Dendritic cell treated with granulocyte-macrophage colony-stimulating factor and Interleukin-4, amounts not matched to agents 40 ng/mL and 50 ng/mL, for 4 days (primary cell): Measurements from ENCODE around the gene MYLK.
"Not testable (repeated sequence)": the region's sequence is repeated elsewhere in the genome, so short reads cannot be mapped to it uniquely, and the experiment has no call there.

Experiments
- H3K27ac Mint-ChIP-seq: one replicate; pipeline ENCODE4 v1.8.0; 2022; ENCODE audit warnings: mild to moderate bottlenecking, mixed read lengths
- H3K27me3 Mint-ChIP-seq: one replicate; pipeline ENCODE4 v1.8.0; 2022; ENCODE audit warnings: mild to moderate bottlenecking, mixed read lengths
- H3K36me3 Mint-ChIP-seq: one replicate; pipeline ENCODE4 v1.8.0; 2022; ENCODE audit warnings: low read depth, mixed read lengths
- H3K4me1 Mint-ChIP-seq: one replicate; pipeline ENCODE4 v1.8.0; 2022; ENCODE audit warnings: low read depth, mixed read lengths
- H3K4me3 Mint-ChIP-seq: one replicate; pipeline ENCODE4 v1.8.0; 2022; ENCODE audit warnings: mild to moderate bottlenecking, moderate library complexity, mixed read lengths
- H3K9me3 Mint-ChIP-seq: one replicate; pipeline ENCODE4 v1.8.0; 2022; ENCODE audit warnings: mixed read lengths
- intact Hi-C: fragments of 100-400 bp; cut with micrococcal nuclease; formaldehyde crosslinking; loops from one replicate; pipeline ENCODE4 v1.15.0; 2022

The MYLK gene

DNA sequence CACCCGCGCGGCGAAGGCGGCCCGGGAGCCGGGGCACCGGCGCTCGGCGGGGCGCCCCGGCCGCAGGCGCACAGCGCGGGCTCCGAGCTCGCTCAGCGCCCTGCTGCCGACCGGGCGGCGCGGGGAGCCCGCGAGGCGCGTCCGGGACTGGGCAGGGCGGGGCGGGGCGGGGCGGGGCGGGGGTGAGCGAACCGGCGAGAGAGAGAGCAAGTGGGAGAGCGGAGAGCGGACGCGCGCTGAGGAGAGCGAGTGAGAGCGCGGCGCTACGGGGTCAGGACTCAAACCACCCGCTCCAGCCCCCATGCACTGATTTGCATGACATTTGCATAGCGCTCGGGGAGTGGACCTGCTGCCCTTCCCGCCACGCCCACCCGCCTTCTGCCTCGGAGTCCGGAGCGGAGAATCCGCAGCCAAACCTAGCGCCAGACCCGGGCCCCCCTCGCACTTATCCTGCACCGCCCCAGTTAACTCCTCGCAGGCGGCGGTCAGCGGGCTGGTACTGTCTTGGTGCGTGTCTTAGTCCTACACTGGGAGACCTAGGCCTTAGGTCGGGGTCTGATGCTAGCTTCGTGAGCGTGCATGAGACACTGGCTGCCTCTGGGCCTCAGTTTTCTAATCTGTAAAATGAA lies at the start of gene MYLK:
Gene MYLK, minus strand, starts transcription at position 130 of the 629 bp plus-strand sequence. CDS start 90,491 bp downstream, outside the sequence.
- no peaks in the 10 kb centered on the region for H3K36me3 Mint-ChIP-seq
- H3K4me3 Mint-ChIP-seq = peak within 1 kb of the TSS; percentile 57
- H3K4me1 Mint-ChIP-seq = peaks cover 22% of the 10 kb centered on the region
- intact Hi-C loops = no loop called here
- H3K27ac Mint-ChIP-seq = no peak within 1 kb of the TSS
- peaks cover 44% of the 10 kb centered on the region for H3K27me3 Mint-ChIP-seq
- H3K9me3 Mint-ChIP-seq = no peaks in the 10 kb centered on the region

DNA sequence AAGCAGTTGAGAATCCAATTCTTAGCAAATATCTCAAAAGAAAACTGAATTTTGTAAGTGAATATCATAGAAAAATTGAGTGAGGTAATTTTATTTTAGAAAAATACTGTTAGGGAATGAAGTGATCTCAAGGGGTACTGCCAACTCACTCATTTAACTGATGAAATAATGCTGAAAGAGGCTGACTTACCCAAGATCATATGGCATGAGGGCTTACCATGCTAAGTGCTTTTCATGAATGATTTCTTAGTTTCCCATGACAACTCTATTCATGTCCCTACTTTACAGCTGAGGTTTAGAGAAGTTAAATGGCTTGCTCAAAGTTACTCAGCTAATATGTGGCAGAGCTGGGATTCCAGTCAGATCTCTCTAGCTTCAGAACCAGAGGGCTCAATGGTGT lies 46.3 kb upstream of the MYLK start:
- Mint-ChIP-seq H3K4me1 (no peaks in the 10 kb centered on the region), H3K36me3 (peaks cover 29% of the 10 kb centered on the region), H3K27ac (no peak overlapping the region), H3K27me3 (no peaks in the 10 kb centered on the region), H3K4me3 (no peak overlapping the region), H3K9me3 (no peaks in the 10 kb centered on the region)
- intact Hi-C loops = no loop called here

- H3K27ac Mint-ChIP-seq = no peak overlapping the region
- H3K9me3 Mint-ChIP-seq = peaks cover 4% of the 10 kb centered on the region
- no peaks in the 10 kb centered on the region for H3K4me1 Mint-ChIP-seq
- H3K4me3 Mint-ChIP-seq = no peak overlapping the region
- intact Hi-C loops = no loop called here
- peaks cover 38% of the 10 kb centered on the region for H3K36me3 Mint-ChIP-seq
- no peaks in the 10 kb centered on the region for H3K27me3 Mint-ChIP-seq
Measured at GRCh38 chr3:123929325-123929724, 45.2 kb upstream of the MYLK start.

GRCh38 chr3:123926396-123926795 lies 42.3 kb upstream of the MYLK start:
- H3K4me1 Mint-ChIP-seq = no peaks in the 10 kb centered on the region

DNA sequence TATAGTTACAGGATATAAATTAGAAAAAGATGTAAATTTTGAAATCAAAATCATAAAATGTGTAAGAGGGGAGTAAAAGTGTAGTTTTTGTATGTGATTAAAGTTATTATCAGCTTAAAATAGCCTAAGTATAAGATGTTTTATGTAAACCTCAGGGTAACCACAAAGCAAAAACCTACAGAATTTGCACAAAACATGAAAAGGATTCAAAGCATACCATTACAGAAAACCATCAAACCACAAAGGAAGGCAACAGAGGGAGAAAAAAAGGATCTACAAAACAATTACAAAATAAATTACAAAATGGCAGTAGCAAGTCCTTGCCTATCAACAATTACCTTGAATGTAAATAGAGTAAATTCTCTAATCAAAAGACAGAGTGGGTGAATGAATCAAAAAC lies 36.7 kb upstream of the MYLK start:
- H3K27ac Mint-ChIP-seq = no peak overlapping the region
- peaks cover 70% of the 10 kb centered on the region for H3K36me3 Mint-ChIP-seq
- H3K9me3 Mint-ChIP-seq = peaks cover 46% of the 10 kb centered on the region
- intact Hi-C loops = no loop called here
- no peaks in the 10 kb centered on the region for H3K27me3 Mint-ChIP-seq
- no peak overlapping the region for H3K4me3 Mint-ChIP-seq
- no peaks in the 10 kb centered on the region for H3K4me1 Mint-ChIP-seq

More at GRCh38 chr3:123926396-123926795, 42.3 kb upstream of the MYLK start:
- intact Hi-C loops = no loop called here
- peaks cover 56% of the 10 kb centered on the region for H3K36me3 Mint-ChIP-seq
- H3K27ac Mint-ChIP-seq = no peak overlapping the region
- no peak overlapping the region for H3K4me3 Mint-ChIP-seq
- H3K9me3 Mint-ChIP-seq = peaks cover 24% of the 10 kb centered on the region
- no peaks in the 10 kb centered on the region for H3K27me3 Mint-ChIP-seq

DNA sequence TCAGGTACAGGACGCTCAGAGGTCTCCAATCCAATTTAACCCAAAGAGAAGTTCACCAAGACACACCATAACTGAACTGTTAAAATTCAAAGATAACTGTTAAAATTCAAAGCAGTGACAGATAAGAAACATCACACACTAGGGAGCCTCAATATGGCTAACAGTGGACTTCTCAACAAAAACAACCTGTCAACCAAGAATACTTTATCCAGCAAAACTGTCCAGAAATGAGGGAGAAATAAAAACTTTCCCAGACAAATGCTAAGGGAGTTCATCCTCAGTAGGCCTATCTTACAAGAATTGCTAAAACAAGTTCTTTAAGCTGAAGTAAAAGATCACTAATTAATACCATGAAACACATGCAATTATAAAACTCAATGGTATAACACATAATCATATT lies 36.3 kb upstream of the MYLK start:
- Mint-ChIP-seq H3K4me3 (no peak overlapping the region), H3K27me3 (no peaks in the 10 kb centered on the region), H3K27ac (no peak overlapping the region), H3K4me1 (no peaks in the 10 kb centered on the region), H3K9me3 (peaks cover 46% of the 10 kb centered on the region), H3K36me3 (peaks cover 68% of the 10 kb centered on the region)
- intact Hi-C loops = no loop called here

DNA sequence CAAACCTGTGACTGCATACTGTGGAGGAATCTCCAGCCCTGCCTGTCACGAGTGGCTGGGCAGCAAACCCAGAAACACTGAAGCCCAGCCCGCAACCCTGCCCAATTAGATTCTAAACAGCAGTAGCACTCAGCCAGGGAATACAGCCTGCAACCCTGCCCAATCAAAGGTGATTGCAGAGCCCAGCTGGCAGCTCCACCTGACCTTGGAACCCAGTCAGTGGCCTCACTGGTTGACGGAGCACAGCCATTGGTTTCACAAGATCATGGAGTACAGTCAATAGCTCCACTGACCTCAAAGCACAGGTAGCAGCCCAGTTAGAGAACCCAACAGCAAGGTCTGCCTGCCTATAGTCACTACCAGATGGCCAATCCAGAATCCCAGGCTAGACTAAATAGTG lies 35.2 kb upstream of the MYLK start:
- intact Hi-C loops = no loop called here
- no peaks in the 10 kb centered on the region for H3K4me1 Mint-ChIP-seq
- no peaks in the 10 kb centered on the region for H3K27me3 Mint-ChIP-seq

DNA sequence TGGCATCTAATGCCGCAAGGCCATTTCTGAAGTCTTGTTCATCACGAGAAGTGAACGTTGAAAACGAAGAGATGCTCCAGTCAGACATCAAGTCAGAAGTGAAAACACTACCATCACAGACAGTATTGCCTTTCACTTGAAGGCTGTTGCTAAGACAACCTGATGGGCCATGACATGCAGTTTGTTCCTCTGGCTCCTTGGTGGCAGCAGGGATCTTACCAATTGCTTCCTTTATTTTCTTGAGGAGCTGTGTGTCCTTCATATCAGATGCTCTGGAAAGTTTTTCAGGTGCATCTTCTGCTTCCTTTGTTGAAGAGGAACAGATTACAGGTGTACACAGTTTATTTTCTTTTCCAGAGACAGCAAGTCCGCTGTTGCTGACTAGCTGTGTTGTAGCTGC lies 30.7 kb upstream of the MYLK start:
- Mint-ChIP-seq H3K27me3 (no peaks in the 10 kb centered on the region), H3K9me3 (peaks cover 6% of the 10 kb centered on the region), H3K27ac (no peak overlapping the region), H3K4me1 (no peaks in the 10 kb centered on the region), H3K36me3 (peaks cover 12% of the 10 kb centered on the region), H3K4me3 (no peak overlapping the region)
- intact Hi-C loops = no loop called here

More for the DNA sequence above, 35.2 kb upstream of the MYLK start:
- peaks cover 57% of the 10 kb centered on the region for H3K36me3 Mint-ChIP-seq
- no peak overlapping the region for H3K27ac Mint-ChIP-seq
- peaks cover 42% of the 10 kb centered on the region for H3K9me3 Mint-ChIP-seq
- H3K4me3 Mint-ChIP-seq = no peak overlapping the region

DNA sequence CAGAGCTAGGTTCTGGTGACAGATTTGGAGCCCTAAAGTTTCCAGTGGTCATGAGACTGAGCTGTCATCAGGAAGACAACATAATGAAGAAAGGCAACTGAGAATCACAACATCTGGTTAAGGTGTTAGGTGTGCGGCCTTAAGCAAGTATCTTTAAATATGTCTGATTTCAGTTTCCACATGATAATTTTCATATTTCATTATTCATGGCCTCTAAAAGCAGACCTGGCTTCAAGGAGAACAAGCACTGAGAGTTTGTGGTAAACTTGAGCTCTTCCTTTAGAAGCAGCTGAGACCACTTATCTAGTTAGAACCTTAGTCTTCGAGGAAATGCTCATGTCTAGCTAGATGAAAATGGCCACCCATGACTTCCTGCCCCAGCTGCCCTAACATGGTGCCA lies 25.7 kb upstream of the MYLK start:
- Mint-ChIP-seq H3K4me1 (no peaks in the 10 kb centered on the region), H3K4me3 (no peak overlapping the region), H3K27ac (no peak overlapping the region), H3K9me3 (no peaks in the 10 kb centered on the region), H3K36me3 (no peaks in the 10 kb centered on the region), H3K27me3 (no peaks in the 10 kb centered on the region)
- intact Hi-C loops = no loop called here

GRCh38 chr3:123907720-123908119 lies 23.6 kb upstream of the MYLK start:
- Mint-ChIP-seq H3K9me3 (no peaks in the 10 kb centered on the region), H3K27me3 (no peaks in the 10 kb centered on the region), H3K4me1 (no peaks in the 10 kb centered on the region), H3K4me3 (no peak overlapping the region), H3K36me3 (no peaks in the 10 kb centered on the region), H3K27ac (no peak overlapping the region)
- intact Hi-C loops = no loop called here

DNA sequence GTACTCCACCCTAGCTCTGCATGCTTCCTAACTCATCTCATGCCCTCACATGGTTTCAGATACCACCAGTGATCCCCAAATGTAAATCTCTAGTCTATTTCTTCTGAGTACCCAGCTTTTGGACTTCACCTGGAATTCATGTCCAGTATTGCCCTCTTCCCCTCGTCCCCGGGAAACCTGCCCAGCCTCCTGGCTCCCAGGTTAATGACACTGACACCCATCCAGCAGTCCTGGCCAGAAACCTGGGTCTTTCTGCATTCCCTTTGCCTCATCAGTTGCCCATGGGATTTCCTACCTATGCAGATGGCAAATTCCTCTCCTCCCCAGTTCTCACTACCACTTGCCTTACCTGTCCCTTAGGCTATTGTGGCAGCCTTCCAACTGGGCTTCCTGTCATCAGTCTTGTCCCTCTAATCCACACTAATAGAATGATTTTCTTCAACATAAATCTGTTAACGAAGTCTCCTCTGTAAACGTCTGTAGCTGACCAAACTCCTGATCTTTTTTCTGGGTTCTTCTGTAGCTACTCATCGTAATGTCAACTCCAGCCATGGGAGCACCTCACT lies 15.3 kb upstream of the MYLK start:
- Mint-ChIP-seq H3K4me3 (no peak overlapping the region), H3K36me3 (no peaks in the 10 kb centered on the region), H3K27me3 (no peaks in the 10 kb centered on the region), H3K9me3 (no peaks in the 10 kb centered on the region), H3K4me1 (no peaks in the 10 kb centered on the region), H3K27ac (no peak overlapping the region)
- intact Hi-C loops = no loop called here

GRCh38 chr3:123893012-123893411 lies 8.9 kb upstream of the MYLK start:
- Mint-ChIP-seq H3K9me3 (peaks cover 36% of the 10 kb centered on the region), H3K4me3 (no peak overlapping the region), H3K4me1 (no peaks in the 10 kb centered on the region), H3K27me3 (peaks cover 2% of the 10 kb centered on the region), H3K36me3 (no peaks in the 10 kb centered on the region), H3K27ac (no peak overlapping the region)
- intact Hi-C loops = no loop called here

- no peak overlapping the region for H3K27ac Mint-ChIP-seq
- no peak overlapping the region for H3K4me3 Mint-ChIP-seq
- intact Hi-C loops = no loop called here
- H3K27me3 Mint-ChIP-seq = peaks cover 2% of the 10 kb centered on the region
- H3K36me3 Mint-ChIP-seq = no peaks in the 10 kb centered on the region
- peaks cover 36% of the 10 kb centered on the region for H3K9me3 Mint-ChIP-seq
- no peaks in the 10 kb centered on the region for H3K4me1 Mint-ChIP-seq
Measured at GRCh38 chr3:123892195-123892594, 8.1 kb upstream of the MYLK start.

DNA sequence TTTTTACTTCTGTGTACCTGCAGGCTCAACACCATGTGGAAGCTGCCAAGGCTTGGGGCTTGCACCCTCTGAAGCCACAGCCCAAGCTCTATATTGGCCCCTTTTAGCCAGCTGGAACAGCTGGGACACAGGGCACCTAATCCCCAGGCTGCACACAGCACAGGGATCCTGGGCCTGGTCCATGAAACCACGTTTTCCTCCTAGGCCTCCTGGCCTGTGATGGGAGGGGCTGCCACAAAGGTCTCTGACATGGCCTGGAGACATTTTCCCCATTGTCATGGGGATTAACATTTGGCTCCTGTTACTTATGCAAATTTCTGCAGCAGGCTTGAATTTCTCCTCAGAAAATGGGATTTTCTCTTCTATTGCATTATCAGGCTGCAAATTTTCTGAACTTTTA lies 6.9 kb upstream of the MYLK start:
- H3K4me1 Mint-ChIP-seq, H3K27ac Mint-ChIP-seq, intact Hi-C loops, H3K27me3 Mint-ChIP-seq, H3K4me3 Mint-ChIP-seq, H3K36me3 Mint-ChIP-seq: not testable (repeated sequence)
- peaks cover 36% of the 10 kb centered on the region for H3K9me3 Mint-ChIP-seq

DNA sequence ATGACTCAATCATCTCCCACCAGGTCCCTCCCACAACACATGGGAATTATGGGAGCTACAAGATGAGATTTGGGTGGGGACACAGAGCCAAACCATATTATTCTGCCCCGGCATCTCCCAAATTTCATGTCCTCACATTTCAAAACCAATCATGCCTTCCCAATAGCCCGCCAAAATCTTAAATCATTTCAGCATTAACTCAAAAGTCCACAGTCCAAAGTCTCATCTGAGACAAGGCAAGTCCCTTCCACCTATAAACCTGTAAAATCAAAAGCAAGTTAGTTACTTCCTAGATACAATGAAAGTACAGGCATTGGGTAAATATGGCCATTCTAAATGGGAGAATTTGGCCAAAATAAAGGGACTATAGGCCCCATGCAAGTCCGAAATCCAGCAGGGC lies 6.0 kb upstream of the MYLK start:
- Mint-ChIP-seq H3K9me3 (peaks cover 36% of the 10 kb centered on the region), H3K27me3 (peaks cover 13% of the 10 kb centered on the region)
- H3K4me3 Mint-ChIP-seq, H3K36me3 Mint-ChIP-seq, intact Hi-C loops, H3K27ac Mint-ChIP-seq, H3K4me1 Mint-ChIP-seq: not testable (repeated sequence)
